ENCODE results near the gene ZDHHC18. TPM values are rescaled to one million over a fixed set of nuclear protein-coding genes. Genes with fewer than 3 reads are reported as not detected.
"Not testable (repeated sequence)": the region's sequence is repeated elsewhere in the genome, so short reads cannot be mapped to it uniquely, and the experiment has no call there.

The ZDHHC18 gene
- total RNA-seq, 1 donor, result 26.1 TPM

GRCh38 chr1:26881611-26882010, 55.1 kb downstream of the ZDHHC18 start:
- not testable (repeated sequence) for H3K4me3 ChIP-seq (ENCODE audit: low read length); H3K9me3 ChIP-seq (ENCODE audit: low read depth, low read length); H3K4me1 ChIP-seq (ENCODE audit: insufficient read depth, low read length); H3K27me3 ChIP-seq (ENCODE audit: insufficient read depth, low read length)

DNA sequence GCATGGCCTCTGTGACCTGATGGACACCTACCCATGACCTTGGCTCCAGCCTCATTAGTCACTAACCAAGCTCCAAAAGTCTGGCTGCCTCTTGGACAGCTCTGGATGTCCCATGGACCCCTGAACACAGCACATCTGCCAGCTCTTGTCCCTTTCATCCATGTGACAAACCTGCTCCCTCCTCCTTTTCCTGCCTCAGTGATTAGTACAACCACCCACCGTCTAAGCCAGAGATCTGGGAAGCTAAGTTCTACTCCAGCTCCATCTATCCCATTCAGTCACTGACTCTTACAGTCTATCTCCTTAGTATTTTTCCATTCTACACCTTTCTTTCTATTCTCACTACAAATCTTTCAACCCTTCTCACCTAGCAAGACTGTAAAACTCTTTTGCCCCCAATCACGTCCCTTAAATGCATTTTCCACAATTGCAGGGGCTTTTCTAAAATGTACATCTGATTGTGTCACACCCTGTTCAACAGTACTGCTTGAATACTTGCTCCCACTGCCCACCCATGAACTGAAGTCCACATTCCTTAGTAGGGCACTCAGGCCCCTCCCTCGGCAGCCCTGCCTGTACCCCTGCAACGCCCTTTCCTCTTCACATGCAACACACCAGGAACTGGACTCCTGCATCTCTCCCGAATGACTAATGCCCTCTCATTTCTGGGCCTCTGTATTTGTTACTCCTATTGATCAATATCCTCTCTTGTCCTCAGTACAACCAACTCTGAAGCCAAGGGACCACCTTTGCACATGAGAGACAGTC, 56.4 kb downstream of the ZDHHC18 start:
- H3K4me1 ChIP-seq (ENCODE audit: insufficient read depth, low read length), result no peaks in the 10 kb centered on the region
- H3K27me3 ChIP-seq (ENCODE audit: insufficient read depth, low read length), result no peaks in the 10 kb centered on the region
- H3K9me3 ChIP-seq (ENCODE audit: low read depth, low read length), result no peaks in the 10 kb centered on the region
- no peak overlapping the region for H3K4me3 ChIP-seq (ENCODE audit: low read length)

DNA sequence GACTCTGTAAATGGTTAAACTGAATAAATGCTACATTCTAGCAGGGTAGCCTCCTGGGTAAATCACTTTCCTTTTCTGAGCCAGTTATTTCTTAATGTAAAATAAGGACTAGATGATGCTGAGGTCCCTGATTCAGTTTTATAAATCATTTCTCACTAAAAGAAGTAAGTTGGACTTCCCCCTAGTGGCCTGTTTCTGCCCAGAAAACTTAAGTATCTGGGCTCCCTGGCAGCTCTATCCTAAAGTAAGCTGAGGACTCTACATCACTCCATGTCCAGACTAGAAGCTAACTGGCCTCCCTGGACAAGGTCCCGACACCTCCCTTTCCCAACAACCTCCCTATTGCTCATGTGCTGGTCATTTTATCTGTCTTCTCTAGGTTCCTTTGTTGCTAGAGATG, 60.6 kb downstream of the ZDHHC18 start:
- Histone ChIP-seq H3K4me1 (ENCODE audit: insufficient read depth, low read length) (peaks cover 21% of the 10 kb centered on the region), H3K27me3 (ENCODE audit: insufficient read depth, low read length) (no peaks in the 10 kb centered on the region), H3K4me3 (ENCODE audit: low read length) (no peak overlapping the region), H3K9me3 (ENCODE audit: low read depth, low read length) (no peaks in the 10 kb centered on the region)

DNA sequence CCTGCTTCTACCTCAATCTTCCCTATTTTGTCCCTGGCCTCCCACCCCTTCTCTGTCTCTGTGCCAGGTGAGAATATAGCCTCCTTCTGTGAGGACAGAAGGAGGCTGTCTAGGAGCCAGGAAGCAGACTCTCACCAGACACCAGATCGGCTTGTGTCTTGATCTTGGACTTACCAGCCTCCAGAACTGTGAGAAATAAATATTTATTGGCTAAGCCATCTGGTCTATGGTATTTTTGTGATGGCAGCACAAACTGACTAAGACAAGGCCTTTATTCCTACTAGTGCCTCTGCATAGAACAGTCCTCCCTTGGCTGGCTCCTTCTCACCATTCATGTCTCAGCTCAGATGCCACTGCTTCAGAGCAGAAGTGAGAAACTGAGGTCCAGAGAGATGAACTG, 61.7 kb downstream of the ZDHHC18 start:
- Histone ChIP-seq H3K9me3 (ENCODE audit: low read depth, low read length) (no peaks in the 10 kb centered on the region), H3K27me3 (ENCODE audit: insufficient read depth, low read length) (no peaks in the 10 kb centered on the region), H3K4me1 (ENCODE audit: insufficient read depth, low read length) (peaks cover 21% of the 10 kb centered on the region), H3K4me3 (ENCODE audit: low read length) (no peak overlapping the region)

- Histone ChIP-seq H3K9me3 (ENCODE audit: low read depth, low read length) (no peaks in the 10 kb centered on the region), H3K4me1 (ENCODE audit: insufficient read depth, low read length) (peaks cover 21% of the 10 kb centered on the region), H3K27me3 (ENCODE audit: insufficient read depth, low read length) (no peaks in the 10 kb centered on the region), H3K4me3 (ENCODE audit: low read length) (peak within 1 kb of the TSS; percentile 78)
Observed at GRCh38 chr1:26889551-26890466, 63.3 kb downstream of the ZDHHC18 start, which contains the start of gene GPN2. GPN2 (minus strand) TSS chr1:26890283; CDS start chr1:26890096, 187 bp downstream.

- H3K27me3 ChIP-seq (ENCODE audit: insufficient read depth, low read length), result no peaks in the 10 kb centered on the region
- peak overlapping the region; percentile 78 for H3K4me3 ChIP-seq (ENCODE audit: low read length)
- peaks cover 21% of the 10 kb centered on the region for H3K4me1 ChIP-seq (ENCODE audit: insufficient read depth, low read length)
Observed at GRCh38 chr1:26890467-26890796, 63.9 kb downstream of the ZDHHC18 start.

DNA sequence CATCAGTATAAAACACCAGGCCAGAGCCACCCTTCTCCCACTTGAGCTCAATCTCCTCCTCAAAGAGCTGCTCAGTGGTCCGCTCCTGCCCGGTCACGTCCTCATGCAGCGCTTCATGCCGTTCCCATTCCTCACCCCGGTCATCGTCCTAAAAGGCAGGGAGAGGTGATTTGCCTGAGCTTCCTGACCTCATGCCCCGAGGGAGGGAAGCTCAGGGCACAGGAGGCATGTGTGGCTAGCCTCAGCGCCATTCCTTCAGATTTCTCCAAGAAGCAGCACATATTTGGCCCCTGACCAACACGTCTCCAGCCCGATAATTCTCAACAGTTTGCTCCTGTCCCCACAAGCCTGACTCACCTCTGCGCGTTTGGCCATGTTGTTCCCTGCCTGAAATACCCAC, 67.8 kb downstream of the ZDHHC18 start:
- H3K27me3 ChIP-seq (ENCODE audit: insufficient read depth, low read length), result no peaks in the 10 kb centered on the region
- H3K4me1 ChIP-seq (ENCODE audit: insufficient read depth, low read length), result peaks cover 25% of the 10 kb centered on the region
- H3K9me3 ChIP-seq (ENCODE audit: low read depth, low read length), result no peaks in the 10 kb centered on the region
- no peak overlapping the region for H3K4me3 ChIP-seq (ENCODE audit: low read length)

More at GRCh38 chr1:26890467-26890796, 63.9 kb downstream of the ZDHHC18 start:
- no peaks in the 10 kb centered on the region for H3K9me3 ChIP-seq (ENCODE audit: low read depth, low read length)

DNA sequence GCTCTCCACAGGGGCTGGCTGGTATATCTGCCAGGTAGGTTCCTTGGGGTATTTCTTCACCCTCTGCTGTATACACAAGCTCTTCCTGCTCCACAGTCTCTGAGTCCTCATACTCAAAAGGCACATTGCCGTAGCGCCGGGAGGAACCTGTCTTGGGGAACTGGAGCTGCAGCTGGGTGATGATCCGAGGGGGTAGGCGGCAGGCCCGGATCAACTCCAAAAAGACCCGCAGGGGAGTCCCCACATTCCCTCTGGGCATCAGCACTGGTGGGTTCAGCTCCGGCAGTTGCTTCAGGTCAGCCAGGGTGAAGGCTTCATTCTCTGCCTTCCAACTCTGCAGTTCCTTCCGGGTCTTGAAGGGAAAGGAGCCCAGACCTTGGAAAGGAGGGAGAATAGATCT, 70.9 kb downstream of the ZDHHC18 start:
- H3K4me3 ChIP-seq (ENCODE audit: low read length), result no peak overlapping the region
- no peaks in the 10 kb centered on the region for H3K27me3 ChIP-seq (ENCODE audit: insufficient read depth, low read length)
- no peaks in the 10 kb centered on the region for H3K9me3 ChIP-seq (ENCODE audit: low read depth, low read length)
- peaks cover 26% of the 10 kb centered on the region for H3K4me1 ChIP-seq (ENCODE audit: insufficient read depth, low read length)

DNA sequence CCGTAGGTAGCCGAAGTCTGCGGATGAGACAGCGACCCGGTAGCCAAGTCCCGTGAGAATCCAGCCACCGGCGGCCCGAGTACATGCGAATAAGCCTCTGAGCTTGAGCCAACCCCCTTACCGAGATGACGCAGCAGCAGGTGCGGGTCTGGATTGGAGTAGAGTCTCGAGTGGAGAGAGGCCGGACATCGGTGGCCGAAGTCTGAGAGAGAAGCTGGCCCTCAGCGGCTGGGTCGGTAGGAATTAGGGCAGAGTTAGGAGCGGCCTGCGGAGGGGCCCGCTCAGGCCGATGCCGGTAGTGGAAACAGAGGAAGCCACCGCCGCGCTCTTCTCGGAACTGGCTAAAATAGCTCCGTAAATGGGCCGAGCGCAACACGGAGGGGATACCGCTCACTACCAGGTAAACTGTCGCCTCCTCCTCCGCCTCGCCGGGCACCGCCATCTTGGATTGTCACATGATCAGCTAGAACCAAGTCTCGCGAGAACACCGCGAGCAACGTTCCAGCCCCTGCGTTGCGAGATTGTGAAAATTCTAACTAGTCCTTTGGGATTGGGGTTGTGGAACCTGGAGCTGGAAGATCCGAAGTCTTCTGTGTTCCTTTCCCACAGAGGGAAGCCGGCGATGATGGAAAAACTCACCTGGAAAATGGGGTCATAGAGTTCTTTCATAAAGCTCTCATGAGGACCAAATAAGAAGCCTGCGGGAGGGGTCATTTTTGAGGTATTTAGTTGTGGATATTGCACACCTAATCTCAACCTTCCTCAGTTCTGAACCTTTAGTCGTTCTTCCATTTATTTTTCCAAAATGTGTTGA, 73.7 kb downstream of the ZDHHC18 start, which contains the start of gene GPATCH3:
Gene GPATCH3, minus strand, starts transcription at position 467 of the 814 bp plus-strand sequence. Its CDS starts 25 bp downstream, at position 442.
- peak within 1 kb of the TSS; percentile 71 for H3K4me3 ChIP-seq (ENCODE audit: low read length)
- H3K9me3 ChIP-seq (ENCODE audit: low read depth, low read length), result no peaks in the 10 kb centered on the region
- H3K4me1 ChIP-seq (ENCODE audit: insufficient read depth, low read length), result peaks cover 26% of the 10 kb centered on the region
- H3K27me3 ChIP-seq (ENCODE audit: insufficient read depth, low read length), result no peaks in the 10 kb centered on the region

DNA sequence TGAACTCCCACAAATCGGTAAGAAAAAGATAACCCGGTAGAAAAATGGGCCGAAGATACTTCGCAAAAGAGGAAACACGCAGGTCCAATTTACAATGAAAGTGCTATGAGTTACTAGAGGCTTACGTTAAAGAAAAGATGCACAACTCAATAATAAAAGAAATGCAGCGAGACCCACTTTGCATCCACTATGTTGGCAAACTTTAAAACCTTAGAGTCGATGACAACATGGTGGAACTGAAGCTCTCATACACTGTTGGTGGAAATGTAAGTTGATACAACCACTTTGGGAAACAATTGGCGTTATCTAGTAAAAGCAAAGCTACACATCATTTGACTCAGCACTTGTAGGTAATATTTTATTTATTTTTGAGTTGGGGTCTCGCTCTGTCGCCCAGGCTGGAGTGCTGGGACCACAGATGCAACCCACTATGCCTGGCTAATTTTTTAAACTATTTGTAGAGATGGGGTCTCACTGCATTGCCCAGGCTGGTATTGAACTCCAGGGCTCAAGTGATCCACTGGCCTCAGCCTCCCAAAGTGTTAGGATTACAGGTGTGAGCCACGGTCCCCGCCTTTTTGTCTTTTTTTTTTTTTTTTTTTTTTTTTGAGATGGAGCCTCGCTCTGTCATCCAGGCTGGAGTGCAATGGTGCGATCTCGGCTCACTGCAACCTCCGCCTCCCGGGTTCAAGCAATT, 74.5 kb downstream of the ZDHHC18 start:
- H3K9me3 ChIP-seq (ENCODE audit: low read depth, low read length), result no peaks in the 10 kb centered on the region
- peak overlapping the region; percentile 71 for H3K4me3 ChIP-seq (ENCODE audit: low read length)
- no peaks in the 10 kb centered on the region for H3K27me3 ChIP-seq (ENCODE audit: insufficient read depth, low read length)
- peaks cover 26% of the 10 kb centered on the region for H3K4me1 ChIP-seq (ENCODE audit: insufficient read depth, low read length)

Other genes starting within 250 kb of the ZDHHC18 start
- 55.4 TPM for gene ARID1A, start 130.7 kb upstream of the ZDHHC18 start, total RNA-seq
- 5.2 TPM for gene PIGV, start 38.7 kb upstream of the ZDHHC18 start, total RNA-seq
- gene SFN, start 36.5 kb downstream of the ZDHHC18 start, total RNA-seq, result 0.52 TPM
- gene GPN2, start 63.6 kb downstream of the ZDHHC18 start, total RNA-seq, result 11.1 TPM
- gene GPATCH3, start 73.8 kb downstream of the ZDHHC18 start, total RNA-seq, result 11.8 TPM
- not detected for gene NR0B2, start 87.3 kb downstream of the ZDHHC18 start, total RNA-seq
- 8.8 TPM for gene NUDC, start 95.1 kb downstream of the ZDHHC18 start, total RNA-seq
- gene KDF1, start 133.8 kb downstream of the ZDHHC18 start, total RNA-seq, result 0.63 TPM
- gene TRNP1, start 167.0 kb downstream of the ZDHHC18 start, total RNA-seq, result 1.2 TPM
- gene TENT5B, start 186.2 kb downstream of the ZDHHC18 start, total RNA-seq, result 0.42 TPM

All from mononuclear cell (primary cell).